CD4-positive, alpha-beta memory T cell (primary cell): Measurements from ENCODE around the gene FDX2. TPM values are rescaled to one million over a fixed set of nuclear protein-coding genes. Genes with fewer than 3 reads are reported as not detected.

Source experiments
- CTCF ChIA-PET: fragments of 350-600 bp; sonication (Branson Sonifier 250); formaldehyde crosslinking; loops from one replicate; lab custom pipeline; 2021; ENCODE audit warnings: inconsistent platforms; ENCODE audit not compliant: partially characterized antibody; lab: Charles Lee
- POLR2A ChIA-PET: fragments of 350-600 bp; sonication (Branson Sonifier 250); formaldehyde crosslinking; loops from one replicate; lab custom pipeline; 2021; ENCODE audit not compliant: partially characterized antibody; lab: Charles Lee
- DNase-seq, 5 donors: peaks; one replicate each; pipeline versions ENCODE4 v3.0.0 to v3.0.0-alpha.2; 2020 to 2022; ENCODE audit warnings: mixed read lengths in 1 of 5
- H3K27ac ChIP-seq: one replicate; pipeline ENCODE4 v1.7.0; 2013; ENCODE audit warnings: low read depth, low read length
- H3K27me3 ChIP-seq: 2 replicates; pipeline ENCODE4 v1.7.0; 2013; ENCODE audit warnings: mild to moderate bottlenecking, low read length, moderate library complexity; ENCODE audit not compliant: insufficient read depth
- H3K36me3 ChIP-seq: 2 replicates; pipeline ENCODE4 v1.7.0; 2013; ENCODE audit warnings: mild to moderate bottlenecking, low read length, moderate library complexity; ENCODE audit not compliant: insufficient read depth
- H3K4me1 ChIP-seq: 2 replicates; pipeline ENCODE4 v1.7.0; 2013; ENCODE audit warnings: mild to moderate bottlenecking, low read length, moderate library complexity; ENCODE audit not compliant: insufficient read depth
- H3K4me3 ChIP-seq, 2 donors: one replicate each; pipeline ENCODE4 v1.7.0; 2013; ENCODE audit warnings: low read length in 2 of 2, mild to moderate bottlenecking in 1 of 2
- H3K9me3 ChIP-seq, 2 donors: one replicate each; pipeline ENCODE4 v1.7.0; 2013; ENCODE audit warnings: low read length in 2 of 2, control low read depth in 1 of 2; ENCODE audit not compliant: control insufficient read depth in 1 of 2
- H3K27ac Mint-ChIP-seq, 7 donors: one replicate each; pipeline ENCODE4 v1.8.0; 2020 to 2021; ENCODE audit warnings: mixed read lengths in 7 of 7, mild to moderate bottlenecking in 6 of 7, inconsistent platforms in 3 of 7, moderate library complexity in 3 of 7
- H3K27me3 Mint-ChIP-seq, 2 donors: one replicate each; pipeline ENCODE4 v1.8.0; 2020 to 2021; ENCODE audit warnings: mixed read lengths in 2 of 2
- H3K36me3 Mint-ChIP-seq, 2 donors: one replicate each; pipeline ENCODE4 v1.8.0; 2020 to 2021; ENCODE audit warnings: mixed read lengths in 2 of 2, inconsistent platforms in 1 of 2, mild to moderate bottlenecking in 1 of 2
- H3K4me1 Mint-ChIP-seq, 4 donors: one replicate each; pipeline ENCODE4 v1.8.0; 2020 to 2021; ENCODE audit warnings: mixed read lengths in 4 of 4, mild to moderate bottlenecking in 1 of 4
- H3K4me3 Mint-ChIP-seq, 8 donors: one replicate each; pipeline ENCODE4 v1.8.0; 2020 to 2021; ENCODE audit warnings: mixed read lengths in 8 of 8, mild to moderate bottlenecking in 7 of 8, moderate library complexity in 6 of 8, inconsistent platforms in 3 of 8
- H3K9me3 Mint-ChIP-seq, 8 donors: one replicate each; pipeline ENCODE4 v1.8.0; 2020 to 2021; ENCODE audit warnings: mixed read lengths in 8 of 8, mild to moderate bottlenecking in 5 of 8, inconsistent platforms in 3 of 8, moderate library complexity in 1 of 8
- intact Hi-C: fragments of 100-400 bp; cut with micrococcal nuclease; formaldehyde crosslinking; loops from one replicate; pipeline ENCODE4 v1.15.1; 2023
- polyA plus RNA-seq, 2 donors: library from polyadenylated mRNA; unstranded; fragments of 300-500 nt; fragmentation: Illumina TruSeq; gene quantifications; one replicate each; pipeline ENCODE4 v1.2.3, GENCODE V29; 2021
- total RNA-seq, 2 experiments: library from RNA; stranded (reverse); gene quantifications; one replicate each; pipeline ENCODE4 v1.2.3, GENCODE V29; 2021

Gene FDX2
- total and polyA plus RNA-seq, 4 experiments from 2014 or later: 10.6 to 13.6 (median 11.0) TPM

DNA sequence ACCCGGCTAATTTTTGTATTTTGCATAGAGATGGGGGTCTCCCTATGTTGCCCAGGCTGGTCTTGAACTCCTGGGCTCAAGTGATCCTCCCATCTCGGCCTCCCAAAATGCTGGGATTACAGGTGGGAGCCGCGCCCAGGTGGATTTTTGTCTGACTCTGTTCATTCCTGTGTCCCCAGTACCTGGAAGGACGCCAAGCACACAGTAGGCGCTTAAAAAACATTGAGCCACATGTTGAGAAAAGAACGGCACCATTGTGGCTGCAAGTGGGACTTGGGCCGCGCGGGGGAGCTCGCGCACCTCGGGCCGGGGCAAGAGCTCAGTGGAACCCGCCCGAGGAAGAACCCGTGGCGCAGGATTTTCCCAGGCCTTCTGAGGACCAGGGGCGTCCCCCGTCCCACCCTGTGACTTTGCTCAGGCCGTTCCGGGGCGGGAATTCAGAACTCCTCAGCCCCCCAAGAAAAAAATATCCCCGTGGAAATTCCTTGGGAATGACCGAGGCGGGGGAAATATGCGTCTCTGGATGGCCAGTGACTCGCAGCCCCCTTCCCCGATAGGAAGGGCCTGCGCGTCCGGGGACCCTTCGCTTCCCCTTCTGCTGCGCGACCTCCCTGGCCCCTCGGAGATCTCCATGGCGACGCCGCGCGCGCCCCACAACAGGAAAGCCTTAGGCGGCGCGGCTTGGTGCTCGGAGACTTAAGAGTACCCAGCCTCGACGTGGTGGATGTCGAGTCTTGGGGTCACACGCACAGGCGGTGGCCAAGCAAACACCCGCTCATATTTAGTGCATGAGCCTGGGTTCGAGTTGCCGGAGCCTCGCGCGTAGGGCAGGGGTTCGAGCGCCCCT lies 46.3 kb downstream of the FDX2 start:
- POLR2A ChIA-PET: interaction anchor here (0.8 to 4.7 kb wide), 17 partner anchors 10 to 163 kb away, joined by 3 to 111 read pairs (median 9); partner anchors contain the start of genes CDC37, DNMT1, ICAM4 and ICAM5
- Mint-ChIP-seq H3K27me3 (no peaks in the 10 kb centered on the region), H3K27ac (peak overlapping the region; percentile 91 to 96 (median 95)), H3K4me1 (peaks cover 9 to 42% (median 24%) of the 10 kb centered on the region in 4 donors), H3K9me3 (no peaks in the 10 kb centered on the region), H3K36me3 (peaks cover 0 to 9% of the 10 kb centered on the region in 2 donors), H3K4me3 (peak overlapping the region; percentile 81 to 91 (median 86))
- peak; percentile 81 to 87 (median 85) for DNase-seq
- Histone ChIP-seq H3K27ac (peak overlapping the region; percentile 88), H3K4me3 (peak overlapping the region; percentile 47 to 82), H3K4me1 (peaks cover 34% of the 10 kb centered on the region), H3K27me3 (no peaks in the 10 kb centered on the region), H3K36me3 (no peaks in the 10 kb centered on the region), H3K9me3 (no peaks in the 10 kb centered on the region)
- intact Hi-C loops: loop anchor here (1.0 to 2.0 kb wide), 4 partner anchors 19 to 120 kb away; partner anchors contain the start of genes ICAM5 and TYK2
- CTCF ChIA-PET: interaction anchor here (0.8 to 9.8 kb wide), 25 partner anchors 9 to 167 kb away, joined by 3 to 235 read pairs (median 5); partner anchors contain the start of genes CDC37, ICAM5 and TYK2

DNA sequence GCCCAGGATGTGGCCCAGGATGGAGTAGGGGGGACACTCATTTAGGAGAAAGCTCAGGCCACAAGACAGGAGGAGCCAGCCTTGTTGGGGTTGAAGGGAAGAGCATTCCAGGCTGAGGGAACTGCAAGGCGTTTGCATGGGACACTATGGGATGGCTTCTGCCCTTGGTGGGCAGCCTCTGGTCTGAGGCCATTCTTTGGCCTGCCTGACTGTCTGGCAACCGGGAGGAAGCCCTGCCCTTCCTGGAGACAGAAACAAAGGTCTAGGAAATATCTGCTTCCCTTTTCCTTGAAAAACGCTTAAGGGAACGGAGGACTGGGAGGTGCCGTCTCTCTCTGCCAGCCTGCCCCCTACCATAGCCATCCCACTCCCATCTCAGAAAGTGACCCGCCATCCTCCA lies 47.7 kb downstream of the FDX2 start:
- H3K4me1 ChIP-seq: peaks cover 34% of the 10 kb centered on the region
- Mint-ChIP-seq H3K27ac (peak overlapping the region in 2 of 7 donors; percentile 24 to 73), H3K36me3 (peaks cover 0 to 5% of the 10 kb centered on the region in 2 donors), H3K9me3 (no peaks in the 10 kb centered on the region), H3K4me1 (peaks cover 7 to 36% (median 22%) of the 10 kb centered on the region in 4 donors), H3K4me3 (peak overlapping the region in 1 of 8 donors; percentile 52), H3K27me3 (no peaks in the 10 kb centered on the region)
- no peaks in the 10 kb centered on the region for H3K9me3 ChIP-seq
- ChIA-PET POLR2A (interaction anchor here (4.2 to 4.7 kb wide), 2 partner anchors 9 to 120 kb away, joined by 36 to 73 read pairs; no protein-coding TSS in a partner anchor), CTCF (interaction anchor here (1.6 to 9.8 kb wide), 6 partner anchors 8 to 167 kb away, joined by 4 to 235 read pairs (median 34); partner anchors contain the start of gene ICAM5)
- DNase-seq: no peak
- H3K27ac ChIP-seq: no peak overlapping the region
- no peak overlapping the region for H3K4me3 ChIP-seq
- intact Hi-C loops: no loop called here
- no peaks in the 10 kb centered on the region for H3K36me3 ChIP-seq
- no peaks in the 10 kb centered on the region for H3K27me3 ChIP-seq

DNA sequence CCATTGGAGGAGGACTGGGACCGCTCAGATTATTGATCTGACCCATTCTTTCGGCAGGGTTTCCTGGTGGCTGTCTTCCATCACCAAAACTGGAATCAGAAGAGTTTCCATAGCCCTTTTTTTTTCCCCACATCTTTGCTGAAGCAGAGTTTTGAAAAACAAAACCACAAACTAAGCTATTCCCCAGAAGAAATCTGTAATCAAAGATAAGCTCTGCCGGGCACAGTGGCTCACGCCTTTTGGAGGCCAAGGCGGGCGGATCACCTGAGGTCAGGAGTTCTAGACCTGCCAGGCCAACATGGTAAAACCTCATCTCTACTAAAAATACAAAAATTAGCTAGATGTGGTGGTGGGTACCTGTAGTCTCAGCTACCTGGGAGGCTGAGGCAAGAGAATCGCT lies 49.1 kb downstream of the FDX2 start:
- peak overlapping the region in 1 of 7 donors; percentile 38 for H3K27ac Mint-ChIP-seq
- peaks cover 0 to 4% of the 10 kb centered on the region in 2 donors for H3K36me3 Mint-ChIP-seq
- DNase-seq: no peak
- Histone ChIP-seq H3K9me3 (no peaks in the 10 kb centered on the region), H3K4me3 (no peak overlapping the region), H3K4me1 (peaks cover 22% of the 10 kb centered on the region), H3K27me3 (no peaks in the 10 kb centered on the region), H3K36me3 (no peaks in the 10 kb centered on the region), H3K27ac (no peak overlapping the region)
- POLR2A ChIA-PET: no interaction called here
- peaks cover 2 to 27% (median 14%) of the 10 kb centered on the region in 4 donors for H3K4me1 Mint-ChIP-seq
- no peak overlapping the region for H3K4me3 Mint-ChIP-seq
- CTCF ChIA-PET: interaction anchor here (0.6 to 9.8 kb wide), 7 partner anchors 22 to 433 kb away, joined by 3 to 235 read pairs (median 4); partner anchors contain the start of gene ICAM5
- H3K27me3 Mint-ChIP-seq: no peaks in the 10 kb centered on the region
- intact Hi-C loops: no loop called here
- no peaks in the 10 kb centered on the region for H3K9me3 Mint-ChIP-seq

DNA sequence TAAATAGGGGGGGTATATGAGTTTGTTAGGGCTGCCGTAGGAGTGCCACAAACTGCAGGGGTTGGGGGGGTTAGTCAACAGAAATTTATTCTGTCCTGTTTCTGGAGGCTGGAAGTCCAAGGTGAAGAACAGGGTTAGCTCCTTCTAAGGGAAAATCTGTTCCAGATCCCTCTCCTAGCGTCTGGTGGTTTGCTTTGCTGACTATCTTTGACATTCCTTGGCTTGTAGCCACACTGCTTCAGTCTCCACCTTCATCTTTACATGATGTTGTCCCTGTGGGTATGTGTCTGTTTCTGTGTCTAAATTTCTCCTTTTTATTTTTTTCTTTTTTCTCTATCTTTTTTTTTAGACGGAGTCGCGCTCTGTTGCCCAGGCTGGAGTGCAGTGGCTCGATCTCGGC lies 53.0 kb downstream of the FDX2 start:
- Histone ChIP-seq H3K27ac (no peak overlapping the region), H3K36me3 (peaks cover 11% of the 10 kb centered on the region), H3K27me3 (no peaks in the 10 kb centered on the region), H3K9me3 (no peaks in the 10 kb centered on the region), H3K4me3 (no peak overlapping the region), H3K4me1 (peaks cover 20% of the 10 kb centered on the region)
- no peak for DNase-seq
- no peak overlapping the region for H3K4me3 Mint-ChIP-seq
- H3K27me3 Mint-ChIP-seq: no peaks in the 10 kb centered on the region
- CTCF ChIA-PET: interaction anchor here (1.1 to 9.8 kb wide), 3 partner anchors 67 to 125 kb away, joined by 3 to 235 read pairs (median 80); no protein-coding TSS in a partner anchor
- POLR2A ChIA-PET: no interaction called here
- peaks cover 3 to 14% (median 5%) of the 10 kb centered on the region in 4 donors for H3K4me1 Mint-ChIP-seq
- no peaks in the 10 kb centered on the region for H3K9me3 Mint-ChIP-seq
- intact Hi-C loops: no loop called here
- H3K27ac Mint-ChIP-seq: peak overlapping the region in 1 of 7 donors; percentile 29
- peaks cover under 1 to 13% of the 10 kb centered on the region in 2 donors for H3K36me3 Mint-ChIP-seq

DNA sequence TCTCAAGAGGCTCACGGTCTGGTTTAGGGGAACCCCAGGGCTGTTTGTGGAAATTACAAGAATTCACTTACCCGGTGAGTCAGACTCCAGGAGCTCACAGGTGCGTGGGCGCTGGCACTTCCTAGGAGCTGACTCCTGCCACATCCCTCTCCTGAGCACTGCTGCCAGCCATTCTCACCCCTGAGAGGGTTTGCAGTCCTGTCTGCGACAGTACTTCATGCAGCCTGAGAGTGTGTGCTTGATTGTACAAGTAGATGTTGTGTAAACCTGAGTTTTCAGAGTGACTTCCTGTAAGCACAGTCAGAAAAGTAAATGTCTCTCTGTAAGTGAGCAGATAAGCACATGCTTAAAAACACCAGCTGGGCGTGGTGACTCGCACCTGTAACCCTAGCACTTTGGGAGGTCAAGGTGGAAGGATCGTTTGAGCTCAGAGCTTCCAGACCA lies 55.7 kb downstream of the FDX2 start:
- intact Hi-C loops: no loop called here
- Histone ChIP-seq H3K36me3 (peaks cover 26% of the 10 kb centered on the region), H3K27ac (peak overlapping the region; percentile 16), H3K4me1 (peaks cover 20% of the 10 kb centered on the region), H3K9me3 (no peaks in the 10 kb centered on the region), H3K27me3 (no peaks in the 10 kb centered on the region), H3K4me3 (no peak overlapping the region)
- H3K36me3 Mint-ChIP-seq: peaks cover 18 to 34% of the 10 kb centered on the region in 2 donors
- ChIA-PET CTCF (interaction anchor here (0.8 to 4.8 kb wide), 14 partner anchors 10 to 328 kb away, joined by 3 to 80 read pairs (median 12); partner anchors contain the start of genes ICAM1 and TYK2), POLR2A (interaction anchor here (1.5 to 3.6 kb wide), 6 partner anchors 8 to 132 kb away, joined by 4 to 36 read pairs (median 10); partner anchors contain the start of genes ICAM1, ICAM5, MRPL4 and TYK2)
- H3K4me1 Mint-ChIP-seq: peaks cover 5 to 17% (median 8%) of the 10 kb centered on the region in 4 donors
- H3K9me3 Mint-ChIP-seq: no peaks in the 10 kb centered on the region
- peak overlapping the region; percentile 36 to 87 (median 57) for H3K27ac Mint-ChIP-seq
- no peaks in the 10 kb centered on the region for H3K27me3 Mint-ChIP-seq
- DNase-seq: peak in 1 of 5 donors; percentile 67
- H3K4me3 Mint-ChIP-seq: no peak overlapping the region
